Measurements from ENCODE around the gene TARP.
A peak's percentile ranks its signal among the peaks of the same experiment; 100 is the strongest.
"Not testable (repeated sequence)": the region's sequence is repeated elsewhere in the genome, so short reads cannot be mapped to it uniquely, and the experiment has no call there.

The TARP gene

DNA sequence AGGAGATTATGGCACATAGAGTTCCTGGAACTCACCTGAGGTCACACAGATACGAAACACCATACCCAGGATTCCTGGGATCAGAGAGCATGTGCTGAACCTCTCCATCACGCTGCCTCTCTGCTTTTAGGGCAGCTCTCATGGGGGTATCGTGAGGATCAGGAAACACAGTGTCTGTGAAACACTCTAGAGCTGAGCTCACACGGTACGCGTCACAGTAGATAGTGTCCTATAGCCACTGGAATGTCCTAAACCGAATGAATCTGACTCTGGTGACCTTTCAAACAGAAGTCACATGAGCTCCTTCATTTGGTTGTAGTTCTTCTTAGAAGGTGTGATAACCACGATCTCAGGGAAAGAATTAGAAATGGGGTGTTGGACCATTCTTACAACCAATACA is 14.3 kb downstream of the TARP start:
- DNase-seq, result not testable (repeated sequence)

GRCh38 chr7:38257350-38257677 is 16.1 kb downstream of the TARP start:
- DNase-seq, result no peak

- DNase-seq, result not testable (repeated sequence)
Observed at GRCh38 chr7:38249849-38250248, 23.6 kb downstream of the TARP start.

DNA sequence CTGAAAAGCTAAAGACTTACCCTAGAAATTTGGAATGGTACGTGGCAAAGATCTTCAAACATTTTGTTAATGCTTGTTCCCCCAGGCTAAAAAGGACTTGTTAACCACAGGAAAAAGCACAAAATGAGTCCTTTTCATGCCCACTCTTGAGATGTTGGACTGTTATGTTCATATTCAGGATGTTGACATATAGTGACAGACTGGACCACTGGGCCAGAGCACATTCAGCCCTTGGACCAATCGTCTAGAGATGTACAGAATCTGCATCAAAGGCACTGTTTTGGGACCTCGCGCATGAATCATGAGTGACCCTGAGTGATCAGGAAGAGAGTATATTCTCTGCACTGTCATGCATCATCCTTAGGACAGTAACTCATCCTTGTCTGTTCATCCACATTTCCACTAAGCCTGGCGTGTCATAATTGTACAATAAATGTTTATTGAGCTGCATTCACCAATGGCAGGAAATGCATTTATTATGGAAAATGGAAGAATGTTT is 25.3 kb downstream of the TARP start:
- no peak for DNase-seq

GRCh38 chr7:38245409-38245977 is 27.9 kb downstream of the TARP start:
- DNase-seq, result no peak

- DNase-seq, result no peak
Observed at GRCh38 chr7:38244516-38244915, 28.9 kb downstream of the TARP start.

GRCh38 chr7:38243345-38243744 is 30.1 kb downstream of the TARP start:
- not testable (repeated sequence) for DNase-seq

DNA sequence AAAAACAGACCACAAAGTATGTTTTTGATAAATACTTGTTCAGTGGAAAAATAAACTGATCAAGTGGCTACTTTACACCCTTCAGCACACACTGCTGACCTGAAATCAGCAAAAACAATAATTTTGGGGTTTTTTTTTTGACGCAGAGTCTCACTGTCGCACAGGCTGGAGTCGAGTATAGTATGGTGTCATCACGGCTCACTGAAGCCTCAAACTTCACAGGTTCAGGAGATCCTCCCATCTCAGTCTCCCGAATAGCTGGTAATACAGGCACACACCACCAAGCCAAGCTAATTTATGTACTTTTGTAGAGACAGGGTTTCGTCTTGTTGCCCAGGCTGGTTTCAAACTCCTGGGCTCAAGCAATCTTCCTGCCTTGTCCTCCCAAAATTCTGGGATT is 30.6 kb downstream of the TARP start:
- no peak for DNase-seq

- DNase-seq, result no peak
Observed at GRCh38 chr7:38241071-38241470, 32.4 kb downstream of the TARP start.

DNA sequence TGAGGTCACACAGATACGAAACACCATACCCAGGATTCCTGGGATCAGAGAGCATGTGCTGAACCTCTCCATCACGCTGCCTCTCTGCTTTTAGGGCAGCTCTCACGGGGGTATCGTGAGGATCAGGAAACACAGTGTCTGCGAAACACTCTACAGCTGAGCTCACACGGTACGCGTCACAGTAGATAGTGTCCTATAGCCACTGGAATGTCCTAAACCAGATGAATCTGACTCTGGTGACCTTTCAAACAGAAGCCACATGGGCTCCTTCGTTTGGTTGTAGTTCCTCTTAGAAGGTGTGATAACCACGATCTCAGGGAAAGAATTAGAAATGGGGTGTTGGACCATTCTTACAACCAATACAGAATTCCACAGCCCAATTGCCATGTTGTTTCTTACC is 34.3 kb downstream of the TARP start:
- DNase-seq, result not testable (repeated sequence)

DNA sequence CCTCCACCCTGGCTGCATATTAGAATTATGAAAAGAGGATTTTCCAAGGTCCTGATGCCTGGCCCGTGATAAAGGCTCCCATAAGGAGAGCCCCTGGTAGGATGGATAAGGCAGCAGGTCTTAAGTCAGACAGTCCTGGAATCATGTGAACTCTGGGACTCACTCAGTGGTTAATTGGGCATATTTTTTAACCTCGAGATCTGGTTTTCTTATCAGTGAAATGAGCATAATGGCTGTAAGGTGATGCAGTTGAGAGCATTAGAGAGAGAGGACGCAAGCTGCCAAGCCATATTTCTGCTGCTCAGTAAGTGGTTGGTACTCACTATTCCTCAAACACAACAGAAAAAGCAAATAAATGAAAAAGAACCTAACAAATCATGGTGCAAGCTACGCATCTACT is 37.8 kb downstream of the TARP start:
- DNase-seq, result no peak

DNA sequence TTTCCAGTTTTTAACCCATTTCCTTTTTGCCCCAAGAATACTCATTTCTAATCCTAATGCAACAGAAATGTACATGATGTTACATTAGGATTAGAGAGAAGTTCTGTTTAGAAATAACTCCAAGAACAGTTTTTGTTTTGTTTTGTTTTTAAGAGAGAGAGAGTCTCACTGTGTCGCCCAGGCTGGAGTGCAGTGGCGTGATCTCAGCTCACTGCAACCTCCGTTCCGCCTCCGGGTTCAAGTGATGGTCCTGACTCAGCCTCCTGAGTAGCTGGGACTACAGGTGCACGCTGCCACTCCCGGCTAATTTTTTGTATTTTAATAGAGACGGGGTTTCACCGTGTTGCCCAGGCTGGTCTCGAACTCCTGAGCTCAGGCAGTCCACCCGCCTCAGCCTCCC is 38.7 kb downstream of the TARP start:
- DNase-seq, result not testable (repeated sequence)

DNA sequence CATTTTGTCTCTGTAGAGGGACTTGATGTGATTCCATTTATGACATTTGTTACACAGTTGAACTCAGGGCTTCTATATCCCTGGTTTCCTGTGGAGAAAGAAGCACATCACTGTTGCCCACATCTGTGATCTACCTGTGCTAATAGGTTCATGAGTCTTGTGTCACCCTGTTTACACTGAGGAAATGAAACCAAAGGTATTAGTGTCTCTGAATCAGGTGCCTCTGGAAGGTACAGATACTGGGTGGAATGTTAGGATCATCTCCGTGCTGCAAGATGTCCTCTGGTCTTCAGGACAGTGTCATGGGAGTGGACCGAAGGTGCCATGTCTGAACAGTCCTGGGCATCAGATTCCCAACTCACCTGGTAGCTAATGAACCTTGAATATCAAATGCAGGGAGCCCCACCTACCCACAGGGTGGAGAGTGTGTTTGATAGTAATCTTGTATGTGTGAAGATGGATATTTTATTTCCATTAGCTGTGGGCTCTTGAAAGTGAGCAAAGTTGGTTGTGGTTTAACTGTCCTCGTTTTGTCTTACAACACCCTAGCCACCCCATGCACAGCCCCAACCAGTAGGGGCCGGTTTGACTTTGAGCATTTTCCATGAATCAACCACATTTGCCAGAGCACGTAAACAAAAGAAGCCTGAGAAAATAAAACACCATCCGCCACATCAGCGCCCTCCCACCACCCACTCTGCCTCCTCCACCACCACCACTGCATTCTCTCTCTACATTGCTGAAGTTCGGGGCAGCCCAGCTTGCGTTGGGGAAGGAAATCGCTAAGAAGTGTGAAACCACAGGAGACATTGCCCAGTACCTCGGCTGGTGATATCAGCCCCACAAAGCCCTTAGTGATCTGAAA is 40.7 kb downstream of the TARP start:
- no peak for DNase-seq

DNA sequence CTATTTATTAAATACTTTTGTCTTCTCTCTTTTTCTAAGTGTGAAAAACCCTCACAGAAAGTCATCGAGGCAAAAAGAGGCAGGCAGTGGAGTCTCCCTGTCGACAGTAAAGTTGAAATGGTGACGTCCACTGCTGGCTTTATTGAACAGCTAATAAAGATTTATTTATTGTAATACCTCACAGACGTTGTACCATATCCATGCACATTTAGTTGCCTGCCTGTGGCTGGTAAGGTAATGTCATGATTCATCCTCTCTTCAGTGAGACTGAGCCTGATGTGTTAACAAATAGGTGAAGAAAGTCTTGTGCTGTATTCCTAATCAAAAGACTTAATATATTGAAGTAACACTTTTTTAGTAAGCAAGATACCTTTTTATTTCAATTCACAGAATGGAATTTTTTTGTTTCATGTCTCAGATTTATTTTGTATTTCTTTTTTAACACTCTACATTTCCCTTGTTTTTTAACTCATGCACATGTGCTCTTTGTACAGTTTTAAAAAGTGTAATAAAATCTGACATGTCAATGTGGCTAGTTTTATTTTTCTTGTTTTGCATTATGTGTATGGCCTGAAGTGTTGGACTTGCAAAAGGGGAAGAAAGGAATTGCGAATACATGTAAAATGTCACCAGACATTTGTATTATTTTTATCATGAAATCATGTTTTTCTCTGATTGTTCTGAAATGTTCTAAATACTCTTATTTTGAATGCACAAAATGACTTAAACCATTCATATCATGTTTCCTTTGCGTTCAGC is 43.4 kb downstream of the TARP start:
- no peak for DNase-seq

DNA sequence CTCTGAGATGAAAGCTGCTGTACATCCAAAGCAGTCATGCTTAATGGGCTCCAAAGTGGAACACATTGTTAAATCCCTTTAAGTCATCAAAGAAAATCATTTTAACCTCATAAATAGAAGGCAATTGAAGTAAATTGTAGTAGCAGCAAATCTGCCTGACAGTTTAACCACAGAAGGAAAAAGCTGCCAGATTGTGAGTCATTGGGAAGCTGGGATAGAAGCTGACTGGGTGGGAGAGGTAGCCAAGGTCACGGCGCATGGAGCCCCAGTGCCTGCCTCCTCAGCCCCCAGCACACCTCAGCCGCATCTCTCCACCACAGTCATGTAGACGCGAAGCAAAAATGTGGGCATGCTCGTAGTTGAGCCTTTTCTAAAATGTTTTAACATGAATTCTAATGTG is 44.0 kb downstream of the TARP start:
- peak; percentile 36 for DNase-seq

DNA sequence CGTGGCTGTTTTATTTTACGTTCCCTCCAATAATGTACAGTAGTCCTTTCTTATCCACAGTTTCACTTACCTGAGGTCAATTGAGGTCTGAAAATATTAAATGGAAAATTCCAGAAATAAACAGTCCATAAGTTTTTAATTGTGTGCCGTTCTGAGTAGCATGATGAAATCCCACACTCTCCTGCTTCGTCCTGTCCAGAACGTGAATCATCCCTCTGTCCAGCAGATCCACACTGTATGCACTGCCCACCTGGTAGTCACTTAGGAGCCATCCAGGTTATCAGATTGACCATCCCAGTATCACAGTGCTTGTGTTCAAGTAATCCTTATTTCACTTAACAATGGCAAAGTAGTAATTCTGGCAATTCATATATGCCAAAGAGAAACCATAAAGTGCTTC is 49.0 kb downstream of the TARP start:
- no peak for DNase-seq

DNA sequence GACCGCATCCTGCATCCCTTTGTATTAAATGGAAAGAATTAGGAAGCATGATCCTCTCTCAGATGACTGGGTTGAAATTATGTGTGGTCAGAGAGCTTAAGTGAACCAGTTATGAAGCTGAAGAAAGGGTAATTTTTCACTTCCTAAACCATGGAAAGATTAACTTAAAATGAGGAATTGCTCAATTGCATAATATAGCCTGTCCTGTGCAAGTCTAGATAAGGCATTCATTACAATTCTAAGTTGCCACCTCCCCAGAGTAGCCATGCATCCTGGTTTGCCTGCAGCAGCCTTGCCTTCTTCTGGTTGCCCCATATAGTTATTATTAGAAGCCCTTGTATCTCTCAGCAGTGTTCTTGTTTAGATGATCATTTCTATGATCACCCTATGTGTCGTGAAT is 50.1 kb downstream of the TARP start:
- DNase-seq, result no peak

- peak; percentile 49 for DNase-seq
Observed at GRCh38 chr7:38222481-38223096, 50.8 kb downstream of the TARP start.

GRCh38 chr7:38220452-38220851 is 53.0 kb downstream of the TARP start:
- no peak for DNase-seq

GRCh38 chr7:38217672-38218071 is 55.8 kb downstream of the TARP start:
- no peak for DNase-seq

GRCh38 chr7:38215735-38216670 is 57.4 kb downstream of the TARP start:
- peak; percentile 88 for DNase-seq

DNA sequence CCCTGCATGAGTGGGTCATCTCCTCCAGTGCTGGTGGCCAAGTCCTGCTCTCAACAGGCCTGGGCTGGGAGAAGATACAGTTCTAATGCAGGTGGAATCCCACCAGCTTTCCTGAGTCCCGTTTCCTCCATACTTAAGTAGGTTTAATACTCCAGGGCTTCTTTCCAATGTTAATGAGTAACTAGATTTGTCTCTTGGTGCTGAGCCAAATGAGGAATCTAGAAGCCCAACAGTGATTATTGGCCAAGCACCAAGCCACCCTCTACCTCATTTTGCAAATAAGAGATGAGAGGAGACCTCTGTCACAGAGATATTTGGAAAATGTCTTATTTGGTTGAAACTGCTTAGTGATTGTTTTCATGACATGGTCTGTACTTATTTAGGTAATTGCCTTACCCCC is 58.3 kb downstream of the TARP start:
- DNase-seq, result no peak

All from EL (cell line).